ENCODE results near the gene PHAF1. TPM values are rescaled to one million over a fixed set of nuclear protein-coding genes. Genes with fewer than 3 reads are reported as not detected.

PHAF1 gene
- total and polyA plus RNA-seq, 9 of the 15 experiments (the other 6 are each of a cell fraction or from before 2014, with no cell fraction given), result 5.1 to 25.4 (median 13.8) TPM

DNA sequence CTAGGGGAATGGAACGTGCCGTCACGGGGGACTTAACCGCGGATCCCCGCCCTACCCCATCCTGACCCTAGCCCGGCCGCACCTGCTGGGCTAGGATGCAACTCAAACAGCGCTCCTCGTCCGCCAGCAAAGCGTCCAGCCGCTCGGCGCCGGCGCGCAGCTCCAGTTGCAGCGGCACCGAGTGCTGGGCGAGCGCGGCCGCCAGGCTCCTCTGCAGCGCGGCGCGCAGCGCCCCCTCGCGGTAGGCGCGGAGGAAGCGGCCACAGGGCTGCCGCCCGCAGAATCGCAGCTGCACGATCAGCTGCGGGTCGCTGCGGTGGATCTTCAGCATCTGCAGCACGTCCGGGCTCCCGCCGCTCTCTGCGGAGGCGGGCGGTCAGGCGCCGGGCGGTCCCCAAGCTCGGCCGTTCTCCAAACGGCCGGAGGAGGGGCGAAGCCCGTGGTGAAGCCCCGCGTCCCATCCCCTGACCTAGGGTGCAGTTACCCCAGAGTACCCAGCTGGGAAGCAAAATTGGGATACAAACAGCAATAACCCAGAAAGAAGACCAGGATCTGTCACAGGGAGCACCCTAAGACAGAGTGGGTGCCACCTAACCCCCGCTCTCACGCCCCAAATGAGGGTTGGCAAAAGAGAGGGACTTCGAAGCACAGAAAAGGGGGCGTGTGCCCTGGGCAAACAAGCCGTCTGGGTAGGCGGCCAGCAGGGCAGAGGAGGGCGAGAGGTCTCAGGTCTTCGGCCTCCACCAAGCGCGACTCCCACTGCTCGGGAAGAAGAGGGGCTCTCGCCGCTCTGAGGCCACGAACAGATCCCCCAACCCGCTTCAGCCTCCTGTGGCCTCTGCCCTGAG is 45.8 kb downstream of the PHAF1 start (continued):
- TF ChIP-seq, protein P1, sequence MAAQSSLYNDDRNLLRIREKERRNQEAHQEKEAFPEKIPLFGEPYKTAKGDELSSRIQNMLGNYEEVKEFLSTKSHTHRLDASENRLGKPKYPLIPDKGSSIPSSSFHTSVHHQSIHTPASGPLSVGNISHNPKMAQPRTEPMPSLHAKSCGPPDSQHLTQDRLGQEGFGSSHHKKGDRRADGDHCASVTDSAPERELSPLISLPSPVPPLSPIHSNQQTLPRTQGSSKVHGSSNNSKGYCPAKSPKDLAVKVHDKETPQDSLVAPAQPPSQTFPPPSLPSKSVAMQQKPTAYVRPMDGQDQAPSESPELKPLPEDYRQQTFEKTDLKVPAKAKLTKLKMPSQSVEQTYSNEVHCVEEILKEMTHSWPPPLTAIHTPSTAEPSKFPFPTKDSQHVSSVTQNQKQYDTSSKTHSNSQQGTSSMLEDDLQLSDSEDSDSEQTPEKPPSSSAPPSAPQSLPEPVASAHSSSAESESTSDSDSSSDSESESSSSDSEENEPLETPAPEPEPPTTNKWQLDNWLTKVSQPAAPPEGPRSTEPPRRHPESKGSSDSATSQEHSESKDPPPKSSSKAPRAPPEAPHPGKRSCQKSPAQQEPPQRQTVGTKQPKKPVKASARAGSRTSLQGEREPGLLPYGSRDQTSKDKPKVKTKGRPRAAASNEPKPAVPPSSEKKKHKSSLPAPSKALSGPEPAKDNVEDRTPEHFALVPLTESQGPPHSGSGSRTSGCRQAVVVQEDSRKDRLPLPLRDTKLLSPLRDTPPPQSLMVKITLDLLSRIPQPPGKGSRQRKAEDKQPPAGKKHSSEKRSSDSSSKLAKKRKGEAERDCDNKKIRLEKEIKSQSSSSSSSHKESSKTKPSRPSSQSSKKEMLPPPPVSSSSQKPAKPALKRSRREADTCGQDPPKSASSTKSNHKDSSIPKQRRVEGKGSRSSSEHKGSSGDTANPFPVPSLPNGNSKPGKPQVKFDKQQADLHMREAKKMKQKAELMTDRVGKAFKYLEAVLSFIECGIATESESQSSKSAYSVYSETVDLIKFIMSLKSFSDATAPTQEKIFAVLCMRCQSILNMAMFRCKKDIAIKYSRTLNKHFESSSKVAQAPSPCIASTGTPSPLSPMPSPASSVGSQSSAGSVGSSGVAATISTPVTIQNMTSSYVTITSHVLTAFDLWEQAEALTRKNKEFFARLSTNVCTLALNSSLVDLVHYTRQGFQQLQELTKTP (IDR thresholded peaks at IDR 0.05; ENCODE audit: low read depth in 1 of 2, partially characterized antibody in 2 of 2), result no peak
- no peak for TF ChIP-seq GTF2A2 (tag; IDR thresholded peaks at IDR 0.05)
- peak; percentile 96 for TF ChIP-seq SMC3 (conservative IDR thresholded peaks at IDR 0.05; ENCODE audit: insufficient read depth, low read depth, low read length)
- no peak for TF ChIP-seq MECOM (CRISPR knock-in tag; IDR thresholded peaks at IDR 0.05)
- TF ChIP-seq CBX3 (IDR thresholded peaks at IDR 0.05; ENCODE audit: borderline replicate concordance in 1 of 2, low read length in 2 of 2), result 0 out of 3 replicates have a peak, but pooled peaks of 1 of the 2 experiments have one; percentile 40
- no peak for TF ChIP-seq ZNF583 (CRISPR knock-in tag; IDR thresholded peaks at IDR 0.05)
- no peak for TF ChIP-seq GATAD2A (IDR thresholded peaks at IDR 0.05)
- TF ChIP-seq EZH2 (IDR thresholded peaks at IDR 0.05; ENCODE audit: borderline replicate concordance, low read depth, low read length), result no peak
- no peak for TF ChIP-seq NFIC (IDR thresholded peaks at IDR 0.05)
- TF ChIP-seq HDAC6 (IDR thresholded peaks at IDR 0.05; ENCODE audit: low read depth, low read length), result no peak
- TF ChIP-seq ZNF175 (CRISPR knock-in tag; IDR thresholded peaks at IDR 0.05; ENCODE audit: low read depth), result no peak
- TF ChIP-seq PYGO2 (tag; IDR thresholded peaks at IDR 0.05), result no peak
- TF ChIP-seq, protein P2, sequence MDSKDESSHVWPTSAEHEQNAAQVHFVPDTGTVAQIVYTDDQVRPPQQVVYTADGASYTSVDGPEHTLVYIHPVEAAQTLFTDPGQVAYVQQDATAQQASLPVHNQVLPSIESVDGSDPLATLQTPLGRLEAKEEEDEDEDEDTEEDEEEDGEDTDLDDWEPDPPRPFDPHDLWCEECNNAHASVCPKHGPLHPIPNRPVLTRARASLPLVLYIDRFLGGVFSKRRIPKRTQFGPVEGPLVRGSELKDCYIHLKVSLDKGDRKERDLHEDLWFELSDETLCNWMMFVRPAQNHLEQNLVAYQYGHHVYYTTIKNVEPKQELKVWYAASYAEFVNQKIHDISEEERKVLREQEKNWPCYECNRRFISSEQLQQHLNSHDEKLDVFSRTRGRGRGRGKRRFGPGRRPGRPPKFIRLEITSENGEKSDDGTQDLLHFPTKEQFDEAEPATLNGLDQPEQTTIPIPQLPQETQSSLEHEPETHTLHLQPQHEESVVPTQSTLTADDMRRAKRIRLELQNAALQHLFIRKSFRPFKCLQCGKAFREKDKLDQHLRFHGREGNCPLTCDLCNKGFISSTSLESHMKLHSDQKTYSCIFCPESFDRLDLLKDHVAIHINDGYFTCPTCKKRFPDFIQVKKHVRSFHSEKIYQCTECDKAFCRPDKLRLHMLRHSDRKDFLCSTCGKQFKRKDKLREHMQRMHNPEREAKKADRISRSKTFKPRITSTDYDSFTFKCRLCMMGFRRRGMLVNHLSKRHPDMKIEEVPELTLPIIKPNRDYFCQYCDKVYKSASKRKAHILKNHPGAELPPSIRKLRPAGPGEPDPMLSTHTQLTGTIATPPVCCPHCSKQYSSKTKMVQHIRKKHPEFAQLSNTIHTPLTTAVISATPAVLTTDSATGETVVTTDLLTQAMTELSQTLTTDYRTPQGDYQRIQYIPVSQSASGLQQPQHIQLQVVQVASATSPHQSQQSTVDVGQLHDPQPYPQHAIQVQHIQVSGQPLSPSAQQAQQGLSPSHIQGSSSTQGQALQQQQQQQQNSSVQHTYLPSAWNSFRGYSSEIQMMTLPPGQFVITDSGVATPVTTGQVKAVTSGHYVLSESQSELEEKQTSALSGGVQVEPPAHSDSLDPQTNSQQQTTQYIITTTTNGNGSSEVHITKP (IDR thresholded peaks at IDR 0.05; ENCODE audit: partially characterized antibody), result no peak
- peak; percentile 3 for TF ChIP-seq ZFP36 (IDR thresholded peaks at IDR 0.05; ENCODE audit: low read depth, low read length, partially characterized antibody)
- no peak for TF ChIP-seq POLR3G (IDR thresholded peaks at IDR 0.05; ENCODE audit: extremely low read depth, insufficient read length, insufficient replicate concordance)
- TF ChIP-seq SIRT6 (IDR thresholded peaks at IDR 0.05; ENCODE audit: low read depth, low read length), result no peak
- TF ChIP-seq, protein P3, sequence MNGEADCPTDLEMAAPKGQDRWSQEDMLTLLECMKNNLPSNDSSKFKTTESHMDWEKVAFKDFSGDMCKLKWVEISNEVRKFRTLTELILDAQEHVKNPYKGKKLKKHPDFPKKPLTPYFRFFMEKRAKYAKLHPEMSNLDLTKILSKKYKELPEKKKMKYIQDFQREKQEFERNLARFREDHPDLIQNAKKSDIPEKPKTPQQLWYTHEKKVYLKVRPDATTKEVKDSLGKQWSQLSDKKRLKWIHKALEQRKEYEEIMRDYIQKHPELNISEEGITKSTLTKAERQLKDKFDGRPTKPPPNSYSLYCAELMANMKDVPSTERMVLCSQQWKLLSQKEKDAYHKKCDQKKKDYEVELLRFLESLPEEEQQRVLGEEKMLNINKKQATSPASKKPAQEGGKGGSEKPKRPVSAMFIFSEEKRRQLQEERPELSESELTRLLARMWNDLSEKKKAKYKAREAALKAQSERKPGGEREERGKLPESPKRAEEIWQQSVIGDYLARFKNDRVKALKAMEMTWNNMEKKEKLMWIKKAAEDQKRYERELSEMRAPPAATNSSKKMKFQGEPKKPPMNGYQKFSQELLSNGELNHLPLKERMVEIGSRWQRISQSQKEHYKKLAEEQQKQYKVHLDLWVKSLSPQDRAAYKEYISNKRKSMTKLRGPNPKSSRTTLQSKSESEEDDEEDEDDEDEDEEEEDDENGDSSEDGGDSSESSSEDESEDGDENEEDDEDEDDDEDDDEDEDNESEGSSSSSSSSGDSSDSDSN (IDR thresholded peaks at IDR 0.05; ENCODE audit: borderline replicate concordance in 1 of 2, low read depth in 2 of 2, low read length in 2 of 2), result peak; percentile 68 to 92; a peak in 2 of 4 replicates

Data from K562 (cell line).